GM12891 (cell line): ENCODE data around the gene PRPSAP2.

Experiments
- DNase-seq: peaks from one replicate; pipeline ENCODE4 v3.0.0; 2011; ENCODE audit warnings: low spot score; ENCODE audit not compliant: insufficient read length
- FAIRE-seq: peaks from 2 replicates; lab custom pipeline; 2011; peaks lifted over from hg19 to GRCh38; lab: Jason Lieb, UNC
- PAX5 ChIP-seq: IDR thresholded peaks from 2 replicates; pipeline ENCODE4 v1.6.1; 2011; ENCODE audit warnings: low read length, moderate library complexity, mild to moderate bottlenecking; ENCODE audit not compliant: insufficient read depth, severe bottlenecking
- POLR2A ChIP-seq: IDR thresholded peaks from 2 replicates; pipeline ENCODE4 v1.6.1; 2011; ENCODE audit warnings: low read depth, low read length, control low read depth
- POLR2AphosphoS5 ChIP-seq: IDR thresholded peaks from 2 replicates; pipeline ENCODE4 v1.6.1; 2011; ENCODE audit warnings: low read depth, low read length, control low read depth
- POU2F2 ChIP-seq: IDR thresholded peaks from 2 replicates; pipeline ENCODE4 v1.6.1; 2011; ENCODE audit warnings: low read depth, mild to moderate bottlenecking, control low read depth, low read length, moderate library complexity
- SPI1 ChIP-seq: IDR thresholded peaks from 2 replicates; pipeline ENCODE4 v1.6.1; 2011; ENCODE audit warnings: low read depth, low read length, control low read depth
- TAF1 ChIP-seq: IDR thresholded peaks from 2 replicates; pipeline ENCODE4 v1.6.1; 2011; ENCODE audit warnings: low read depth, low read length, control low read depth

PRPSAP2 gene

DNA sequence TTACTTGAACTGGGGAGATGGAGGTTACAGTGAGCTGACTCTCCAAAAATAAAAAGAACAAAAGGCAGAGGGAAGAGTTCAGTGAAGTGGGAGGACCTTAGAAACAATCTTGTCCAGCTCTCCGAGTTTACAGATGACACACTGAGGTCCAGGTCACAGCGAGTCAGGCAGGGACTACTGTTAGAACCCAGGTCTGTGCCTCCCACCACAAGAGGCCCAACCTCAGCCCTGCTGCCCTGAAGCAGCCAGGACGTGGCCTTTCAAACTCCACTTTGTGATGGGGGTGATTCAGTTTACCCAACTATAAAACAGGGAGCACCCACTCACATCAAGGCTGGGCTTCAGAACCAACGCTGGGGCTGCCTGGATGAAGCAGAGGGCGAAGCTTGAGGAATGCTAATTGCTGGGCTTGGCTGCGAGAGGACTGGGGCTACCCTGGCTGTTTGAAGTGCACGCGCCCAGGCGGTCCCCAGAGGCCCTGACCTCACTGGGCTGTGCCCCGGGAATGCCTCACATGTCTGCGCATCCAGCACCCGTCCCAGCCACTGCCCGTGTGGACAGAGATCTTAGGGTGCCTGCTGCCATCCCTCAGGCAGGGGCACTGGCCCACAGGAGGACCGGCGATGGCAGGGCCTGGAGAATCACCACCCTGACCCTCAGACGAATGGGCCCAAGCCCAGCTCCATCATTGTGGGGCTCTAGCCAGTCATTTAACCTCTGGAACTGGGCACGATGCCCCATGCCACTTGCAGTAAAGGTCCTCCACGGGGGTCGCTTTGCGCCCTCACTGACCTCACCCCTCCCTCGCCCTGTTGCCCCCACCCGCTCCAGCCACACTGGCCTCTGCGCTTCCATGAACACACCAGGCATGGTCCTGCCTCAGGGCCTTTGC, 105.4 kb downstream of the PRPSAP2 start:
- FAIRE-seq (no peak), DNase-seq (no peak)

DNA sequence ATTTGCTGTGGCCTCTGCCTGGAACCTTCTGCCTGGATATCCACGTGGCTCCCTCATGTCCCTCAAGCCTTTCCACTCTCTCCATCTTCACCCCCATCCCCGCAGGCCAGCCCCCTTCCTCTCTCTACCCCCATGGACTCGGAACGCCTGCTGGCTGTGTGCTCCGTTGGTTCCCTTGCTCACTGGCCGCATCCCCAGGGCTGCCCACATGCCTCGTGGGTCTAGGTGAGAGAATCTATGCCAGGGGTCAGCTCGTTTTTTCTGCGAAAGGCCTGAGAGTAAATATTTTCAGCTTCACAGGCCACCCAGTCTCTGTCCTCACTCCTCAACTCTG, 106.1 kb downstream of the PRPSAP2 start:
- FAIRE-seq, result no peak
- no peak for DNase-seq
- TF ChIP-seq SPI1, result no peak
- no peak for TF ChIP-seq POLR2AphosphoS5
- no peak for TF ChIP-seq POU2F2
- no peak for TF ChIP-seq POLR2A
- TF ChIP-seq PAX5, result no peak
- no peak for TF ChIP-seq TAF1

More for the DNA sequence above, 105.4 kb downstream of the PRPSAP2 start:
- TF ChIP-seq TAF1, result no peak
- no peak for TF ChIP-seq POU2F2
- TF ChIP-seq POLR2A, result no peak
- TF ChIP-seq POLR2AphosphoS5, result no peak
- TF ChIP-seq SPI1, result no peak
- TF ChIP-seq PAX5, result no peak

DNA sequence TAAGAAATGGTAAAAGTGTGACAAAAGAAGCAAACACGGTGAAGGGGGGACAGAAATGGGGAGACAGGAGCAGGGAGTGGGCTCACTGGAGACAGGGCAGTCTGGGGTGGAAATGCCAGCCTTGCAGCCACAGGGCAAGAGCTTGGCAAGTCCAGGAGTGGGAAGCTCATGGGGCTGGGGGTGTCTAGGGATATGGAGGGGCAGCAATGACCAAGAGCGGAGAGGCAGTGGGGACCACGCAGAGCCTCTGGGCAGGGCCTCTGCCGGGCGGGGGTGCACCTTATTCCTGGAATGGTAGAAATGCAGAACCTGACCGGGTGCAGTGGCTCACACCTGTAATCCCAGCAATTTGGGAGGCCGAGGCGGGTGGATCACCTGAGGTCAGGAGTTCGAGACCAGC, 106.6 kb downstream of the PRPSAP2 start:
- DNase-seq (no peak), FAIRE-seq (no peak)
- TF ChIP-seq TAF1, result no peak
- TF ChIP-seq SPI1, result no peak
- TF ChIP-seq POU2F2, result no peak
- TF ChIP-seq POLR2AphosphoS5, result no peak
- no peak for TF ChIP-seq POLR2A
- no peak for TF ChIP-seq PAX5

DNA sequence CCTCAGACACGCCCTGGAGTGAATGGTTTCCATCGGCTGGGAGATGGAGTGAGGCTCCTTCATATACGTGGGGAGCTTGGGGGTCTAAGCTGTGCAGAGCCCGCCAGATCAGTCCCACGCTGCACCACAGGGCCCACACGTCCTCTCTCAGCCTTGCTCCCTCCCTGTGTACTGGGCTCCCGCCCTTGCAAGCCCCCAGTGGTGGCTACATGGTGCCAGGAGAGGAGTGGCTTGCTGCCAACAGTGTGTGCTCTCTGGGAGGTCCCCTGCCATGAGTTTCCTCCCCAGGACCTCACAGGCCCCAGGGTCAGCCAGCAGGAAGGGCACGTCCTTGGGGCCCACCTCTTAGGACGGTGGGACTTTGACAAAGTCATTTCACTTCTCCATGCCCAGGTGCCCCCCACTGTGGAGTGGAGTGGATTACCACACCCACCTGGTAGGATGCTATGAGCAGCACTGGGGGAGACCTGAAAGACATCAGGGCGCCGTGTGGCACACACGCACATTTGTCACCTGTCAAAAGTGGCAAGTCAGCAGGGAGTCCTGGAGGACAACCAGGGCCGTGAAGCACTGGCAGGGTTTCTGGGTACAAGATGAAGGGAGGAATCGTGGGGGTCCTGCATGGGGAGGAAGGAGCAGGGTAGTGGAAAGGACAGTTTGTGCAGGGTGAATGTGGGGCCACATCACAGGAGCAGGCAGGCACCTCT, 107.8 kb downstream of the PRPSAP2 start:
- TF ChIP-seq SPI1 (no peak), POLR2A (no peak), POU2F2 (no peak), TAF1 (no peak), POLR2AphosphoS5 (no peak), PAX5 (no peak)
- DNase-seq, result no peak
- FAIRE-seq, result no peak

DNA sequence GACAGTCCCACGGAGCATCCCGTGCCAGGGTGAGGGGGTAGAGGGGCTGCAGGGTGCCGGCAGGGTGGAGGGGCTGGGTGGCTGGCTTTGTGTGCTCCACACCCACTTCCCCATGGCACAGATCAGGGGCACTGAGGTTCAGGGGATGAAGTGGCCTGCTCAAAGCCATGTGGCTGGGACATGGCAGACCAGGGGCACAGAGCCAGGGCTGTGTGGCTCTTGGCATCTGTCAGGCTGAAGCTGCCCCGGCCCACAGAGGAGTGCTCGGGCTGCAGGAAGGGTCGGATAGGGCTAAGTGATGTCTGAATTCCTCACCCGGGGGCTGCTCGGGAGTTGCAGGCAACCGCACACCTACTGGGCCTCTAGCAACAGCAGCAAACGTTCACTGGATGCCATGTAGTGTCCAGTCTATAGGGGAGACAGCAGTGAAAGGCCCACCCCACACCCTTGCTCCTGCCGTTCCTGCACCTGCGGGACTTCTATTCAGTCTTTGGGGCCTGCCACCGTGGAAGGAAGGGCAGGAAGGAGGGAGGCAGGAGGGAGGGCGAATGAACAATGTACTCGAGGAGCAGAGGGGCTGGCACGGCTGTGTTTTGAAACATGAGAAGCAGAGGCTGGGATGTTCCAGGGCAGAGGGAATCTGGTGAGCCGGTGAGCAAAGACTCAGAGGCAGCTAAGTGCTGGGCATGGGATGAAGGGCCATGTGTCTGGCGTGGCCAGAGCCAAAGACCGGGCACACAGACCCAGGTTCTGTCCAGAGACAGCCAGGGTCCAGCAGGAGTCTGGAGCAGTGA, 109.1 kb downstream of the PRPSAP2 start:
- FAIRE-seq (peak; percentile 40), DNase-seq (no peak)
- TF ChIP-seq PAX5 (no peak), POLR2AphosphoS5 (no peak), POU2F2 (no peak), TAF1 (no peak), POLR2A (no peak), SPI1 (no peak)

DNA sequence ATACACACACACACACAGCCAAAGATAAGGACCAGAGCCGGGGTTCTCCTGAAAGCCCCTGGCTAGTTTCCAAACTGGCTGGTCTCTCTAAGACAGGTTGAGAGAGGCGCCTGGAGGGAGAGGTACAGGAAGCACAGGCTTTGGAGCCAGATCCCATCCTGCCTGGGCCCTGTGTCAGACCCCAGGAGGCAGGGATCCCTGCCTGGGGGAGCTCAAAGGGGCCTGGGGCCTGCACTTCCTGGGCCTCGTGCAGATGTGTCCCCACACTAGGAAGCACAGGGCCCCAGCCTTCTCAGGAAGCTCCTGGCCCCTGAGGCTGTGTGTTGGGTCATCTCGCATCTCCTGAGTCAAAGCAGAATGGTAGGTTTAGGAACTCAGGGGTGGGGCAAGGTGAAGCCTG, 110.0 kb downstream of the PRPSAP2 start:
- TF ChIP-seq SPI1 (no peak), PAX5 (no peak), POU2F2 (no peak), TAF1 (no peak), POLR2A (no peak), POLR2AphosphoS5 (no peak)
- no peak for DNase-seq
- no peak for FAIRE-seq

DNA sequence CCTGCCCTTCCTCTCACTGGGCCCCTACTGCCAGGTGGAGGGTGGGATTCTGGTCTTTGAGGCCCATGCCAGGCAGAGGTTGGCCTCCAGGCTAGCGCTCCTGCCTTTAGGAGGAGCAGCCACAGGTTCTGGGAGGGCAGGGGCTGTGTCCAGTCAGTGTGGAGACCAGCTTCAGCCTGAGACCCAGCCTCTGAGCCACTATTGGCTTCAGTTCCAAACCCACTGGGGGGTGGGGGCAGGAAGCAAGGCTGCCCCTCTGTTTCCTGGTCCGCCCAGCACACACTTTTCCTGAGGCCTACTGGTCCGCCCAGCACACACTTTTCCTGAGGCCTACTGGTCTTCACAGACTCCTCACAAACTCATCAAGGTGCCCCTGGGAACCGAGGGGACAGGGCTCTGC, 110.4 kb downstream of the PRPSAP2 start:
- DNase-seq (no peak), FAIRE-seq (peak; percentile 68)
- TF ChIP-seq POLR2A, result no peak
- no peak for TF ChIP-seq SPI1
- TF ChIP-seq POLR2AphosphoS5, result no peak
- no peak for TF ChIP-seq TAF1
- TF ChIP-seq PAX5, result no peak
- TF ChIP-seq POU2F2, result no peak

DNA sequence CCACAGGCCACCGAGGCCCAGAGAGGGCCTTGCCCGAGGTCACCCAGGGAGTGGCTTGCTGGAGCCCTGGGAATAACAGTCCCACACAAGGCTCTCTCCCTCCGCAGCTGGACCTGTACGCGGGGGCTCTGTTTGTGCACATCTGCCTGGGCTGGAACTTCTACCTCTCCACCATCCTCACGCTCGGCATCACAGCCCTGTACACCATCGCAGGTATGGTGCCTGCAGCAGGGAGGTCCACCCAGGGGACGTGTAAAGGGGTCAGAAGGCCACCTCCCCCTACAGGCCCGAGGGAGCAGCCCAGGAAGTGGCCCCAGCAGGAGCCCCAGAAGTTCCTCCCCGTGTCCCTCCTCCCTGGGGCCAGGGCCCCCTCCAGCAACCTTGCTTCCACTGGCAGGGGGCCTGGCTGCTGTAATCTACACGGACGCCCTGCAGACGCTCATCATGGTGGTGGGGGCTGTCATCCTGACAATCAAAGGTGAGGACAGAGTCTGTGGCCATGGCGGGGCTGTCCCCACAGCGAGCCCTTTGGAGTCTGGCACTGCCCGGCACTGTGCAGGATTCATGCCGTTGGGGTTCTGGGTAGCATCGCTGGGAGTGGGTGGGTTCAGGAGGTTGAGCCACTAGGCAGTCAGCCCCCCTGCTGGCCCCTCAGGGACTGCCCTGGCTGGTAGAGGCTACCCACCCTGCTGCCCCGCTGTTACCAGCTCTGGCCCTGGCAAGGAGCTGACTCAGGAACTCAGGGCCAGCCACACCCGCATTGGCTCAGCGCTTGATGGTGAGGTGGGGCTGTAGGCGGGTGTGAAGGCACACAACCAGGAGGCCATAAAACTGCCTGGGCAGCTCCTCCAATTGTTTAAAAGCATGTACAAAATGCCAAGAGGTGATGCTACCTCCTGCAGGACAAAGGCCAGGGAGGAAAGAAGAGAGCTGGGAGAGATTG, 111.3 kb downstream of the PRPSAP2 start:
- TF ChIP-seq SPI1 (no peak), POU2F2 (no peak), TAF1 (no peak)
- no peak for FAIRE-seq
- no peak for DNase-seq
